ENCODE data around the gene BMP10.

BMP10 gene

DNA sequence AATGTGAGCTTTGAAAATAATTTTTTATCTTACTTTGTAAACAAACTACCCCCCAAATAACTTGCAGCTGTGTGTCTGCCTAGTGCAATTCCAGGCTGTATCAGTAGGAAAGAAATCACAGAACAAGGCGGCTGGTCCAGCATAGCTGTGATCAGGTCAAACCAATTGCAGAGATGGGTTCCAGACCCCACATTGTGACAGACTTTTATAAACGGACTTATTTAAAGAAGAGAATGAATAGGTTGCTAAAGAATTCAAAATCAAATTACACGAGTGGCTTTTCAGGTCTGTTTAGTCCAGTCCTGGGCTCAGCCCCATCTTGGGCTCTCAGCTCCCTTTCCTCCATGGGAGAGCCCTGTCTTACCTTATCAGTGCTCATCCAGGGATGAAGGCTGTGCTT is 11.1 kb downstream of the BMP10 start:
- Histone ChIP-seq H3F3A (ENCODE audit: control insufficient read depth, insufficient read depth) (no peaks in the 10 kb centered on the region), H3K27me3 (ENCODE audit: control insufficient read depth, low read length) (no peaks in the 10 kb centered on the region), H3K79me2 (ENCODE audit: control insufficient read depth, low read length) (no peaks in the 10 kb centered on the region), H3K4me3 (ENCODE audit: low read length) (no peak overlapping the region), H4K20me1 (ENCODE audit: control insufficient read depth, insufficient read depth, low read depth, low read length) (no peaks in the 10 kb centered on the region), H3K4me2 (ENCODE audit: low read length) (no peak overlapping the region), H3K9me2 (replicated peaks; ENCODE audit: control insufficient read depth, low read length) (no peaks in the 10 kb centered on the region), H3K4me1 (ENCODE audit: control insufficient read depth, low read length) (peaks cover 19% of the 10 kb centered on the region), H3K9me3 (ENCODE audit: control insufficient read depth, insufficient read depth, low read length) (no peaks in the 10 kb centered on the region), H3K36me3 (ENCODE audit: control insufficient read depth, low read length) (no peaks in the 10 kb centered on the region), H3K27ac (ENCODE audit: low read depth, low read length) (no peak overlapping the region)
- no peak for TF ChIP-seq EZH2phosphoT487 (IDR thresholded peaks at IDR 0.05; ENCODE audit: borderline replicate concordance, low read length)
- TF ChIP-seq, protein P1, sequence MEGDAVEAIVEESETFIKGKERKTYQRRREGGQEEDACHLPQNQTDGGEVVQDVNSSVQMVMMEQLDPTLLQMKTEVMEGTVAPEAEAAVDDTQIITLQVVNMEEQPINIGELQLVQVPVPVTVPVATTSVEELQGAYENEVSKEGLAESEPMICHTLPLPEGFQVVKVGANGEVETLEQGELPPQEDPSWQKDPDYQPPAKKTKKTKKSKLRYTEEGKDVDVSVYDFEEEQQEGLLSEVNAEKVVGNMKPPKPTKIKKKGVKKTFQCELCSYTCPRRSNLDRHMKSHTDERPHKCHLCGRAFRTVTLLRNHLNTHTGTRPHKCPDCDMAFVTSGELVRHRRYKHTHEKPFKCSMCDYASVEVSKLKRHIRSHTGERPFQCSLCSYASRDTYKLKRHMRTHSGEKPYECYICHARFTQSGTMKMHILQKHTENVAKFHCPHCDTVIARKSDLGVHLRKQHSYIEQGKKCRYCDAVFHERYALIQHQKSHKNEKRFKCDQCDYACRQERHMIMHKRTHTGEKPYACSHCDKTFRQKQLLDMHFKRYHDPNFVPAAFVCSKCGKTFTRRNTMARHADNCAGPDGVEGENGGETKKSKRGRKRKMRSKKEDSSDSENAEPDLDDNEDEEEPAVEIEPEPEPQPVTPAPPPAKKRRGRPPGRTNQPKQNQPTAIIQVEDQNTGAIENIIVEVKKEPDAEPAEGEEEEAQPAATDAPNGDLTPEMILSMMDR (IDR thresholded peaks at IDR 0.05; ENCODE audit: low read depth, low read length, poor library complexity, severe bottlenecking): no peak

DNA sequence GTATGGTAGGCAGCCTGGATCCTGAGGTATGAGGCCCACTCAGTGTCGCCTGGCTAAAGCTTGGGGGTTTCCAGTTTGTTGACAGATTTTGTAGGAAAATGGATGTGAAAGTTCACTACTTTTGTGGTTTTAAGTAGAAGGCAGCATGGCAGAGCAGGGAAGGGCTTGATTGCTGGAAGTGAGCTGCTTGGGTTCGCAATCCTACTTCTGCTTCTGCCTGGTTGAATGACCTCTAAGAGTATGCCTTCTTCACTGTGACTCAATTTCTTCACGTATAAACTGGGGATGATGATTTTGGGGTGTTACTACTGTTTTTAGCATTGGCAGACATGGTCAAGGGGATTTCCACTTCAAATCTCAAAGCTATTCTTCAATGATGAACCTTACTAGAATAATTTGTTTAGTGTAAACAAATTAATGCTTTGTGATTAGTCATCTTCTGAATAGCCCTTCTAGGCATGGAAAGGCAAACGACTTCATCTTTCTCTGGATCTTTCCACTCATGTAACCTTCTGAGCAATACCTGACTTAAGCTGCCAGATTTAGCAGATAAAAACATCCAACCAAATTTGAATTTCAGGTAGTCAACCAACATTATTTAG is 13.2 kb downstream of the BMP10 start:
- Histone ChIP-seq H3K79me2 (ENCODE audit: control insufficient read depth, low read length) (no peaks in the 10 kb centered on the region), H3K4me3 (ENCODE audit: low read length) (no peak overlapping the region), H3K36me3 (ENCODE audit: control insufficient read depth, low read length) (no peaks in the 10 kb centered on the region), H3F3A (ENCODE audit: control insufficient read depth, insufficient read depth) (no peaks in the 10 kb centered on the region), H3K27ac (ENCODE audit: low read depth, low read length) (no peak overlapping the region), H3K9me2 (replicated peaks; ENCODE audit: control insufficient read depth, low read length) (no peaks in the 10 kb centered on the region), H3K4me2 (ENCODE audit: low read length) (0 out of 2 replicates have a peak overlapping the region, but pooled peaks have one; percentile 6), H3K4me1 (ENCODE audit: control insufficient read depth, low read length) (peaks cover 19% of the 10 kb centered on the region), H3K9me3 (ENCODE audit: control insufficient read depth, insufficient read depth, low read length) (no peaks in the 10 kb centered on the region), H4K20me1 (ENCODE audit: control insufficient read depth, insufficient read depth, low read depth, low read length) (no peaks in the 10 kb centered on the region), H3K27me3 (ENCODE audit: control insufficient read depth, low read length) (no peaks in the 10 kb centered on the region)
- TF ChIP-seq EZH2phosphoT487 (IDR thresholded peaks at IDR 0.05; ENCODE audit: borderline replicate concordance, low read length): no peak
- TF ChIP-seq, protein P1 (IDR thresholded peaks at IDR 0.05; ENCODE audit: low read depth, low read length, poor library complexity, severe bottlenecking): no peak

DNA sequence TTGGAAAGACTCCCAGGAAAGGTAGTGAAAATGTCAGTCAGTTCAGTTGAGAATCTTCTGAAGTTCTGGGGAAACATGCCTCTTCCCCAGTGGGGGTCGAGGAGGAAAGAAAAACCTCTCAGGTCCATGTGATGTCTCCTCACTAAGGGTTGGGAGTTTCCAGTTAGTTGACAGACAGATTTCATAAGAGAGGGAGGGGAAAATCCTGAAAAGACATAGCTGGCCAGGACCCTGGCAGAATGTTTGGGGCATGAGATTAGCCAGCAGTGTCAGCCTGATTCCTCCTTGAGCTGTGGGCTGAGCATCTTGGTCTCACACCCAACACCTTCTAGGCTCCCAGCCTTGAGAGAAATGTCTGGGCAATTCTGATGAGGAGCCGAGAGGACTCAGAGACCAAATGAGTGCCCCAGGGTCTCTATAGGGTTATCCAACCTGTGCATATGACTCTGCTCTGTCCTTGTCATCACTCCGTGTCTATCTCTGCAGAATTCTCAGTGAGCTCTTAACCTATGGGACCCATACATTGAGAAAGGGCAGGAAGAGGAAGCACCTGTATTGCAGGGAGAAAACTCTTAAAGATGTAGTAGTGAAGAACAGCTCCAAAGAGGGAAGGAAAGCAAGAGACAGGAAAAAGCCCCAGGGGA is 13.9 kb downstream of the BMP10 start:
- Histone ChIP-seq H3K4me3 (ENCODE audit: low read length) (no peak overlapping the region), H3F3A (ENCODE audit: control insufficient read depth, insufficient read depth) (no peaks in the 10 kb centered on the region), H3K9me2 (replicated peaks; ENCODE audit: control insufficient read depth, low read length) (no peaks in the 10 kb centered on the region), H3K79me2 (ENCODE audit: control insufficient read depth, low read length) (no peaks in the 10 kb centered on the region), H4K20me1 (ENCODE audit: control insufficient read depth, insufficient read depth, low read depth, low read length) (no peaks in the 10 kb centered on the region), H3K4me1 (ENCODE audit: control insufficient read depth, low read length) (peaks cover 19% of the 10 kb centered on the region), H3K4me2 (ENCODE audit: low read length) (0 out of 2 replicates have a peak overlapping the region, but pooled peaks have one; percentile 6), H3K27ac (ENCODE audit: low read depth, low read length) (no peak overlapping the region), H3K9me3 (ENCODE audit: control insufficient read depth, insufficient read depth, low read length) (no peaks in the 10 kb centered on the region), H3K27me3 (ENCODE audit: control insufficient read depth, low read length) (no peaks in the 10 kb centered on the region), H3K36me3 (ENCODE audit: control insufficient read depth, low read length) (no peaks in the 10 kb centered on the region)
- no peak for TF ChIP-seq EZH2phosphoT487 (IDR thresholded peaks at IDR 0.05; ENCODE audit: borderline replicate concordance, low read length)
- TF ChIP-seq, protein P1 (IDR thresholded peaks at IDR 0.05; ENCODE audit: low read depth, low read length, poor library complexity, severe bottlenecking): no peak

Measured in DOHH2 (cell line).